ENCODE measurements around the gene COL23A1. TPM values are rescaled to one million over a fixed set of nuclear protein-coding genes. Genes with fewer than 3 reads are reported as not detected.

The COL23A1 gene
- total RNA-seq, 1 experiment from 2014 or later: not detected

- H3K4me1 ChIP-seq (ENCODE audit: insufficient read depth, low read length, poor library complexity, severe bottlenecking): no peaks in the 10 kb centered on the region
- DNase-seq (ENCODE audit: low spot score): no peak
- POLR2A ChIA-PET (ENCODE audit: low non-redundant PET): no interaction called here
- H3K9me3 ChIP-seq (ENCODE audit: low read depth, low read length, poor library complexity, severe bottlenecking): no peaks in the 10 kb centered on the region
- TF ChIP-seq CTCF (conservative IDR thresholded peaks at IDR 0.05; ENCODE audit: low read depth, low read length): no peak
- TF ChIP-seq EZH2 (IDR thresholded peaks at IDR 0.05; ENCODE audit: borderline replicate concordance, low read depth, low read length, poor library complexity, severe bottlenecking): no peak
- intact Hi-C loops (cut with micrococcal nuclease; ENCODE audit: unreplicated experiment): no loop called here
- H3K36me3 ChIP-seq (ENCODE audit: insufficient read depth, low read length, poor library complexity, severe bottlenecking): no peaks in the 10 kb centered on the region
- no peak overlapping the region for H3K27ac ChIP-seq (ENCODE audit: low read depth, low read length, poor library complexity, severe bottlenecking)
- CTCF ChIA-PET: no interaction called here
- BruUV-seq (replicated peaks): no TSS peak
- H3K27me3 ChIP-seq (replicated peaks; ENCODE audit: insufficient read depth, low read depth, low read length, poor library complexity): no peaks in the 10 kb centered on the region
- H3K4me3 ChIP-seq (ENCODE audit: low read depth, low read length, poor library complexity, severe bottlenecking): no peak overlapping the region
Measured at GRCh38 chr5:178346607-178347334, 243.4 kb downstream of the COL23A1 start.

- ChIA-PET CTCF (no interaction called here), POLR2A (ENCODE audit: low non-redundant PET) (no interaction called here)
- DNase-seq (ENCODE audit: low spot score): no peak
- Histone ChIP-seq H3K36me3 (ENCODE audit: insufficient read depth, low read length, poor library complexity, severe bottlenecking) (no peaks in the 10 kb centered on the region), H3K4me3 (ENCODE audit: low read depth, low read length, poor library complexity, severe bottlenecking) (no peak overlapping the region), H3K9me3 (ENCODE audit: low read depth, low read length, poor library complexity, severe bottlenecking) (no peaks in the 10 kb centered on the region), H3K27me3 (replicated peaks; ENCODE audit: insufficient read depth, low read depth, low read length, poor library complexity) (no peaks in the 10 kb centered on the region), H3K27ac (ENCODE audit: low read depth, low read length, poor library complexity, severe bottlenecking) (no peak overlapping the region), H3K4me1 (ENCODE audit: insufficient read depth, low read length, poor library complexity, severe bottlenecking) (no peaks in the 10 kb centered on the region)
- intact Hi-C loops (cut with micrococcal nuclease; ENCODE audit: unreplicated experiment): no loop called here
- TF ChIP-seq CTCF (conservative IDR thresholded peaks at IDR 0.05; ENCODE audit: low read depth, low read length): no peak
- TF ChIP-seq EZH2 (IDR thresholded peaks at IDR 0.05; ENCODE audit: borderline replicate concordance, low read depth, low read length, poor library complexity, severe bottlenecking): no peak
- no TSS peak for BruUV-seq (replicated peaks)
Measured at GRCh38 chr5:178343306-178343705, 246.9 kb downstream of the COL23A1 start.

- ChIA-PET POLR2A (ENCODE audit: low non-redundant PET) (no interaction called here), CTCF (no interaction called here)
Measured at GRCh38 chr5:178341851-178342140, 248.4 kb downstream of the COL23A1 start.

More at GRCh38 chr5:178341851-178342140, 248.4 kb downstream of the COL23A1 start:
- Histone ChIP-seq H3K27me3 (replicated peaks; ENCODE audit: insufficient read depth, low read depth, low read length, poor library complexity) (no peaks in the 10 kb centered on the region), H3K4me1 (ENCODE audit: insufficient read depth, low read length, poor library complexity, severe bottlenecking) (no peaks in the 10 kb centered on the region), H3K9me3 (ENCODE audit: low read depth, low read length, poor library complexity, severe bottlenecking) (no peaks in the 10 kb centered on the region), H3K4me3 (ENCODE audit: low read depth, low read length, poor library complexity, severe bottlenecking) (no peak overlapping the region), H3K36me3 (ENCODE audit: insufficient read depth, low read length, poor library complexity, severe bottlenecking) (no peaks in the 10 kb centered on the region), H3K27ac (ENCODE audit: low read depth, low read length, poor library complexity, severe bottlenecking) (no peak overlapping the region)
- no peak for DNase-seq (ENCODE audit: low spot score)
- TF ChIP-seq EZH2 (IDR thresholded peaks at IDR 0.05; ENCODE audit: borderline replicate concordance, low read depth, low read length, poor library complexity, severe bottlenecking) (no peak), CTCF (conservative IDR thresholded peaks at IDR 0.05; ENCODE audit: low read depth, low read length) (no peak)
- BruUV-seq (replicated peaks): no TSS peak
- intact Hi-C loops (cut with micrococcal nuclease; ENCODE audit: unreplicated experiment): no loop called here
